HL-60/S4 treated with retinoic acid at 250 ng/mL for 4 days and 3 days (cell line): ENCODE data around the gene GIMAP7.
"Not testable (repeated sequence)": the region's sequence is repeated elsewhere in the genome, so short reads cannot be mapped to it uniquely, and the experiment has no call there.

Experiments
- in situ Hi-C: fragments of 300-500 bp; cut with MboI; formaldehyde crosslinking; loops from 2 replicates; pipeline ENCODE4 v1.7.0; 2022; ENCODE audit warnings: low sequenced_read_pairs

GIMAP7 gene

DNA sequence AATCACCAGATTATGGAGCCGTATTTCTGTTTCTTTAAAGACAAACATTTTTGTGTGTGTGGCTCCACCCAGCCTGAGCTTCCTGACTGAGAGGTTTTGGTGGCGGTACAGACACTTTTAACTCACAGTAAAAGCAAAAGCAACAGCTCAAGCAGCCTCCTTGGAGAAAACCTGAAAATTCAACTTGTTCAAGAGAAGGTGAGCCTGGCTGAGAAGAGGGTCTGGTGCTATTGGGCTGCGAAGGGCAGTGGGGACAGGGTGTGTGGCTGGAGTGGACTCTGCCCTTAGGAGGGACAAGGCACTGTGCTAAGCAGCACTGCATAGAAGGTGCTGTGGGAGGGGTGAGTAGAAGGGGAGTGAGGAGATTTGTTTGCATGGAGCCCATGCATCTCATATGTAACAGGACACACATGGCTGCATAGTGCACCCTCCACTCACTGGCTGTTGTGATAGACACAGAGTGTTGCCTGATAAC, at the start of gene GIMAP7:
Gene GIMAP7, plus strand, starts transcription at position 125 of the 475 bp plus-strand sequence. CDS start 5,103 bp downstream, outside the sequence.
- in situ Hi-C loops, result no loop called here

DNA sequence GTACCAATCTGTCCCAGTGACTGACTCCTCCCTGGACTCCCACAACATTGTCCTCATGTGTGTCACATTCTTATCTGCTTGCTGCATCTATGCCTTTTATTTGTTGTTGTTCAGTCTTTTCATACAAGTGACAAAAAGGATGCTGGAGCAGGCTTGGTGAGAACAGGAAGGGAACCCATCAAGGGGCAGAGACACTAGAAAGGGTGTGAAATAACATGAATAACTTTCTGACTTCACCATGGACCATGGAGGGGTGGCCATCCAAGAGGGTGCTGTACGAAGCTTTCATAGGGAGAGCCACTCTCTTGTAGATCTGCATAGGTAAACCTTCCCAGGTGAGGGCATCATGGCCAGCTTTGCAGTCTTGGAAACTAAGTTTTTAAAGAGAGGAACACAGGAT, 49.7 kb upstream of the GIMAP7 start:
- in situ Hi-C loops, result no loop called here

DNA sequence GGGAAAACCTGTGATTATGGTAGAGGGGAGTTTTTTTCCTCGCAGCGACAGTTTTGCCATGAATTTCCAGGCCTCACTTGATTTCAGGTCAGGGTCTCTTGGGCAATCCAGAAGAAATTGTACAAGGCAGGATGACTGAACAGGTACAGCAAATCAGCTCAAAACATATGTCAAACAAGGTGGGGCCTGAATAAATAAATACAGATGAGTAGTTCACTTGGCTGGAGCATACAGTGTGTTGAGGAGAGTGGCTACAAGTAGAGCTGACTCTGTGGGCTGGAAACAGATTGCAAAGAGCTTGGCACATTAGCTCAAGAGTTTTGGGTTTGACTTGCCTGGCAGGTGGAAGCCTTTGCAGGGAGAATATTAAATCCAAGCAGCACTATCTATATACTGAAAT, 49.3 kb upstream of the GIMAP7 start:
- in situ Hi-C loops, result no loop called here

DNA sequence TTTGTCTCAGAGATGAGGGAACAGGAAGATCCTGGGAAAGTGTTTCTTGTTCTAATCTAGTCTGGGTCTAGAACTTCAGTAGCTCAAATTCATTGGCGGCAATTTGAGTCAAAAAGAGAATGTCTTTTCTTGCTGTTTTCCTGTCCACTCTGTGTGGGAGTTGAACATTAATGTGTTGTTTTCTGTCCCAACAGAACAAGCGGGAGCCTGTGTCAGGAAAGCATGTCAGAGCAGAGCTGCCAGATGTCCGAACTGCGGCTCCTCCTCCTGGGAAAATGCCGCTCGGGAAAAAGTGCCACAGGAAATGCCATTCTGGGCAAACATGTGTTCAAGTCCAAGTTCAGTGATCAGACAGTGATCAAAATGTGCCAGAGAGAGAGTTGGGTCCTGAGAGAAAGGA, 48.2 kb upstream of the GIMAP7 start:
- in situ Hi-C loops, result no loop called here

DNA sequence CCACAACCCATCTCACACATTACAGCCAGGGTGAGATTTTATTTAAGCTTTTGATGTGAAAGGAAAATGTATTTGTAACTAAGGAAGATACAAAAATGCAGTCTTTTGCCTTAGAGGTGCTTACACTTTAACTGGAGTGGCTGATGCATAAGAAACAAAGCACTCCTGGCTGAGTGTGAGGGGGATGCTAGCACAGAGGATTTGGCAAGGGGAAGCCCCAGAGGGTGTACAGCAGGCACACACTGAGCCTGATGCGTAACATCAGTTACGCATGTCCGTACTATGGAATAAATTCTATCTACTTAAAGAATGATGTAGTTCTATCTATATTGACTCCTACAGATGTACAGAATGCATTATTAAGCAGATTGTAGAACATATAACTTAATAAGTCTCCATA, 46.4 kb upstream of the GIMAP7 start:
- in situ Hi-C loops, result no loop called here

DNA sequence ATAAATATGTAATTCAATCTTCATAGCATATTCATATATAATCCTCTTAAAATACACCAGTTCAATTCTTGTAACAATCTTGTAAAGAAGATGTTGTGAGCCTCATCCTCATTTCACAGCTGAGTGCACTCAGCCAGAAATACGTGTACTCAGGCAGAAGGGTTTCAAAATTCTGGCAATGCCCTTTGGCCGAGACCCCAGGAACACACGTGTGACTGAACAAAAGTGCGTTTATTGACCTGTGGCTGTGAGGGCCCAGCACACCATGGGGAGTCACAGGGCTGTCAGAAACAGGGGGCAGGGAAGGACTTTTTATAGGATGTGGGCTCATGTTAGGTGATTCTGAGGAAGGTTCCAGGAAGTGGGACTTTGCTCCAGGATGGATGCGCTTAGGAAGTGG, 42.8 kb upstream of the GIMAP7 start:
- in situ Hi-C loops, result no loop called here

DNA sequence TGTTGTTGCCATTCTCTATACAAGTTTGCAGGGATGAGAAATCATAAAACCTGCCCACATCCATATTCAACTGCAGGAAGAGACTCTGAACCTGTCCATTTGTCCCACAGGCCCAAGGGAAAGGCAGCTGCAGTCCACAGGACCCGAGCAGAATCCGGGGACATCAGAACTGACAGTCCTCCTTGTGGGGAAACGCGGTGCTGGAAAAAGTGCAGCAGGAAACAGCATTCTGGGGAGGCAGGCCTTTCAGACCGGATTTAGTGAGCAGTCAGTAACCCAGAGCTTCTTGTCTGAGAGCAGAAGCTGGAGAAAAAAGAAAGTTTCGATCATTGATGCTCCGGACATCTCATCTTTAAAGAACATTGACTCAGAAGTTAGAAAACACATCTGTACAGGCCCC, 40.8 kb upstream of the GIMAP7 start:
- in situ Hi-C loops, result no loop called here

DNA sequence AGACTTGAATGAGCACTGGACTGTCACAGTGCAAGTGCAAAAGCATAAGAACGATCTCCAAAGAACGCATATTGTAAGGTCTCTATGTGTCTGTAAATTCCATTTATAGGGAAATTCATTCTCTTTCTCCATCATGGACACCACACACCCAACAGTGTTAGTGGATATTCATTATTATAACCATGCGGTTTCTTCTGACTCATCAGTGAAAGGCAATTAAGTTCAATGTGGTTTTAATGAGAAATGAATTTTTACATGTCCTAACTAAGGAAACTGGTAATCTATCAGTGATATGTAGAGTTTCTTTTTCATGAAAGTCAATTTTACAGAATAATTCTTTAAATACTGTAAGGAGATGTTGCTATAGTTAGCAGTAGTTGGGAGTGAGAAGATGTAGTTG, 38.4 kb upstream of the GIMAP7 start:
- in situ Hi-C loops, result no loop called here

DNA sequence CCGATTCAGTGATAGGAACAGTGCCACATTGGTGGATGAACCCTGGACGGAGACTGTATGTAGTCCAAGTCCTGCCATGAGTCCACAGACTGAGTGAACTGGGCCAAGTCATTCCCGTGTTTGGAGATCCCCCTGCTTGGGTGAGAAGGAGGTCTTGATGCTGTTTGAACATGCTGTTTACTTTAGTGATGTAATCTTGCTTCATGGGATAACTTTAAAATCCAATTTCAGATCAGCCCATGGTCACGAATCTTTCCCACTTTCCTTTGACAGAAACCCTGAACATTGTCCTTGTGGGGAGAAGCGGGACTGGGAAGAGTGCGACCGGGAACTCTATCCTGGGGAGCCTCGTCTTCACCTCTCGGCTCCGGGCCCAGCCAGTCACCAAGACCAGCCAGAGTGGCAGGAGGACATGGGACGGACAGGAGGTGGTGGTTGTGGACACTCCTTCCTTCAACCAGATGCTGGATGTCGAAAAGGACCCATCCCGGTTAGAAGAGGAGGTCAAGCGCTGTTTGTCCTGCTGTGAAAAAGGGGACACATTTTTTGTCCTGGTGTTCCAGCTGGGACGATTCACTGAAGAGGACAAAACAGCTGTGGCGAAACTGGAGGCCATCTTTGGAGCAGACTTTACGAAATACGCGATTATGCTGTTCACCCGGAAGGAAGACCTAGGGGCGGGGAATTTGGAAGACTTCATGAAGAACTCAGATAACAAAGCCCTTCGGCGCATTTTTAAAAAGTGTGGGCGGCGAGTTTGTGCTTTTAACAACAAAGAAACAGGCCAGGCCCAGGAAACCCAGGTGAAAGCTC, 37.6 kb upstream of the GIMAP7 start:
- in situ Hi-C loops, result no loop called here

DNA sequence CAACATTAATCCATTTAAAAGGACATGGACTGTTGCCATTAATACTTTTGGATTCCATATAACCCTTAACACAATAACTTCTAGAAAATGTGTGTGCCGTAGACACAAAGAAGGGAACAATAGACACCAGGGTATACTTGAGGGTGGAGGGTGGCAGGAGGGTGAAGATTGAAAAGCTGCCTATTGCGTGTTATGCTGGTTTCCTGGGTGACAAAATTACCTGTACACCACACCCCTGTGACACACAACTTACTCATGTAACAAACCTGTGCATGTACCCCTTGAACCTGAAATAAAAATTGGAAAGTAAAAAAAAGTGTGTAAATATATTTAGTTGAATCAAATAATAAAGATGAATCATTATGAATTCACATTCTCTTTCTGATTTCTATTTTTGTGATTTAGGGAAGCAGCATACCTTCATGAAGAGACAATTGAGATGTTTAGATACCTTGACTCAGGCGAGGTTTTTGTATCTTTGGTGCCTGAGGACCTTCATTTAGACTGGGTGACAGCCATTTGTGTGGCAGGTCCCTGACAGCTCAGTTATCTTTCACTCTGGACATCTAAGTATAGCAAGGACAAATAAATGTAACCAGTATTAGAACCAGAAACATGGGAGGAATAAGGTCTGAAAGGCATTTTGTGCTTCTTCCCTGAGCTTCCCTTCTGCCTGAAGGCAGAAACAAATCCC, 35.5 kb upstream of the GIMAP7 start:
- in situ Hi-C loops, result no loop called here

DNA sequence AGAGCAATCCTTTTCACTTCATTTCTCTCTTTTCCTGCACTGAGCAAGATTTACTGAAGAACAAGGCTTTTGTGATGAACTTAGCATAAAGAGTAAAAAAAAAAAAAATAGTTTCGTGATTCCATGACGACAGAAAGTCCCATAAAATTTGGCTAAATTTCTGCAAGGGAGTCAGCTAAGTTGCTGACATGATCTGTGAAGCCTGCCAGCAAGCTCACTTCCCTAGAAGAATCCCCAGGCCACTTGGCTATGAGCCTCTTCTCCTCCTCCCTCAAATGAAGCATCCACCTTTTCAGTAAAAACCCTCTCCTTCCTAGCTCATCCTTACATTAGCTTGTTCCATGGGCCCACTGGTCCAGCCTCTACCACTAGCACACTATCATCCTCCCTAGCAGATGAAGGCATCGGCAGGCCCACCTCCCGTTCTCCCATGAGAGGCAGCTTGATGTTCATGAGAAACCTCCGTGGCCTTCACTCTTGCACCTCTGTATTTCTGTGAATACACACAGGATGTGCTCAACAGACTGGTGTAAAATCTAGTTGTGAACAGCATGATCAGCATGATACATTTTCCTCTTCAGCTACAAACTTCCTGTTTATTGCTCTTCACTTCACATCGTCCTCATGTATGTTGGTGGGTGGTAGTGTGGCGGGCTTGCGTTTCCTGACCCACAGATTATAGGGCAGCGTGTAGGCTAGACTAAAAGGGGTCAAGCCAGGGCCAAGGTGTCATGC, 33.3 kb upstream of the GIMAP7 start:
- in situ Hi-C loops, result no loop called here

DNA sequence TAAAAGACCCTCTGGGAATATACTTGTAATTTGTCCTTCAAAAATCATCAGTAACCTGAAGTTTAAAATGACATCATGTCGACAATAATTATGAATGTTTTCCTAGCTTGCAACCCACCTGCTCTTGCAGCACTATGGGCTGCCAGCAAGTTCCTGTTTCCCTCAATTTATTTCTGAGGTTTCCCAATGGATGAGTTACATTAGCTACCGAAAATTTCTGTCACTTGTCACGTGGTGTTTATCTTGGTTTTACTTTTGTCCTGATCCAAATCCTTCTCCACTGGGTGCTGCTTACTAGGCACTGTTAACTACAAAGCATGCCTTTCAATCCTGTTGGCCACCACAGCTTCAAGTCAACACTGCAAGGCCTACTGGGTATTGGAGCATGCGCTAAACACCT, 32.8 kb upstream of the GIMAP7 start:
- in situ Hi-C loops, result no loop called here

DNA sequence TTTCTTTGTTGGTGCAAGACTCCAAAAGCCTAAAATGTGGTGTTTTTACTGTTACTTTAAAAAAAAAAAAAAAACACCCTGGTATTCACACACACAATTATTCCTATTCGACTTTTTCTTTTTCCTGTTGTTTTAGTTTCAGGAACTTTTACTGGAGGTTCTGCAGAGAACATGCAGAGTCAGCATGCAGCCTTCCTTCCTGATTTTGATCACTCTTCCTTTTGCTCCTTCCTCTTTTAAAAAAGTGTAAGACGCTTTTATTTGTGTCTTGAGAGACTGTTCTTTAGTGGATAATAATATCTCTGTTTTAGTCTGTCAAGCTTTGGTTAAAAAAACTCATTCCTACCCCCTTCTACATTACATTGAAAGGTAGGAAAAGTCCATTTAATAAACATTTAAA, 31.2 kb upstream of the GIMAP7 start:
- in situ Hi-C loops, result not testable (repeated sequence)

DNA sequence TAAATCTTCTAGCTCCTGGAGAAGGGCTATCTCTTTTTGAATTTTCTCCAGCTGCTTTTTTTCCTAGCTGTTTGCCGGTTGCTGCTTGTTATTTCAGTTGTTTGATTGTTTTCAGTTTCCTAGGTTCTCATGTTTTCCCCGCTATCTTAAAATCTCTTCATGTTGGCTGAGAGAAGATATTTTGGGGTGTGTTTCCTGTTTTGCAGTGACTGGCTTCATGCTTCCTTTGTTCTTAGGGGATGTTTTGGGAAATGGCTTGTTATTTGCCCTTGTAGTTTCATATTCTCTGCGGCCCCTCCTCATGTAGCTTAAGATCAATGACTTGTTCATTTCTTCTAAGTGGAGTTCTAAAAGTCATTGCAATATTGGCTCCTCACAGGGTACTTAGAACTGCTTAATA, 30.6 kb upstream of the GIMAP7 start:
- in situ Hi-C loops, result not testable (repeated sequence)

DNA sequence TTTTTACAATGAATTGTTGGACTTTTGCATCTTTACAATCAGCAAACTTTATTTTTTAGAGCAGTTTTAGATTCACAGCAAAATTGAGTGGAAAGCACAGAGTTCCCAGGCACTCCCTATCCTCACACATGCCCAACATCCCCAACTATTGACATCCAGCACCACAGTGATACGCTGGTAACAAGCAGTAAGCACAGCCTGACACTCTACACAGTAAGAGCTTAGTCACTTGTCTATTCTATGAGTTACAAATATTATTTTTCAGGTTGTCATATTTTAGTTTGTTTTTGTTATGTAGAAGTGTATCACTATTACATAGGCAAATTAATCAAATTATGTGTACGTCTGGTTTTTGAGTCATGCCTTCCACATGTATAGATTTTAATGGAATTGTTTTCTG, 27.0 kb upstream of the GIMAP7 start:
- in situ Hi-C loops, result no loop called here

DNA sequence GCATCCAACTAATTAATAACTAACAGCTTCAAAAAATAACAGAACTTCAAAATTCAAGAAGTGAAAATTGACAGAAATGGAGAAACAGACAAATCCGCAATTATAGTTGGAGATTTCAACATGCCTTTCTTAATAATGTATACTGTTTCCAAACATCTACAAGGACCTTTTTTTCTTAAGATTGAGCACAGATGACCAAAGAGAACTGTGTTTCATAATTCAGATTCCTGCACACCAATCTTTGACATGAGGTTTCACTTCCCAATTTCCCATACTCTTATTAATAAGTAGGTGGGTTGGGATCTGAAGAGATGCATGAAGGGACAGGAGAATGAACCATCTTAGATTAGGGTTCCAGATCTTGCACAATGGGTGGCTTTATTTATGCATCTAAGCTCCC, 24.9 kb upstream of the GIMAP7 start:
- in situ Hi-C loops, result no loop called here

DNA sequence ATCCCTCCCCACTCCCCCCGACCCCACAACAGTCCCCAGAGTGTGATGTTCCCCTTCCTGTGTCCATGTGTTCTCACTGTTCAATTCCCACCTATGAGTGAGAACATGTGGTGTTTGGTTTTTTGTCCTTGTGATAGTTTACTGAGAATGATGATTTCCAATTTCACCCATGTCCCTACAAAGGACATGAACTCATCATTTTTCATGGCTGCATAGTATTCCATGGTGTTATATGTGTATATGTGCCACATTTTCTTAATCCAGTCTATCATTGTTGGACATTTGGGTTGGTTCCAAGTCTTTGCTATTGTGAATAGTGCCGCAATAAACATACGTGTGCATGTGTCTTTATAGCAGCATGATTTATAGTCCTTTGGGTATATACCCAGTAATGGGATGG, 21.2 kb upstream of the GIMAP7 start:
- in situ Hi-C loops, result not testable (repeated sequence)

DNA sequence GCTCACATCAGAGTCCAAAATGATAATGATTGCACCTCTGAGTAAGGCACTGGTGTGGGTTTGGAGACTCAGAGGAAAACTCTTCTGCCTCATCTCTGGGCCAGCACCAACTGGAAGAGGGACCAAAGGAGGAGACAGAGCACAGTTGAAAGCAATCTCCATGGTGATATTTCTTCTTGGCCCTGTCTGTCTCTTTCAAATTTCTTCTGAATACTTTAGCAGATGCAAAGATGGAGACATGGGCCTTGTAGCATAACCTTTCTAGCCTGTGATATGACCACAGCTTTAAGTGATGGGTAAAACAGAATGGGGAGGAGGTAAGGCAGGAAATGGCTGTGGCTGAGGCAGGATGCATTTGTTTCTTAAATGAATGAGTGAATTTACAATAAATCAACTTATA, 12.2 kb upstream of the GIMAP7 start:
- in situ Hi-C loops, result no loop called here

DNA sequence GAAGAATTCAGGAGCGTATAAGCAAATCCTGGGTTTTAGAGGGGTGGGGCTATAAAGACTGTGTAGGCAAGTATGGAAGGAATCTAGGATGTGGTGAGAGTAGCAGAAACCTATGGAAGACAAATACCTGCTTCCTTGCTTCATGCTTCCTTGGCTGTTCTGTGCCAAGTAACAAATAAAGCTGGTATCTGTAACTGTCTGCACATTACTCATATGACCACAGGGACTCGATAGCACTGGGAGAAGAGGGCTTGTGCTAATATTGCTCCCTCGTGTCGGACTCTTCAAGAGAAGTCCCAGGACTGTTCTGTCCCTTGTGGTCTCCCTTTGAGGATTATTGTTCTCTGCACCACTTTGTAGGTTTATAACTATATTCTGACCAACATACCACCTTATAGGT, 11.5 kb upstream of the GIMAP7 start:
- in situ Hi-C loops, result no loop called here

DNA sequence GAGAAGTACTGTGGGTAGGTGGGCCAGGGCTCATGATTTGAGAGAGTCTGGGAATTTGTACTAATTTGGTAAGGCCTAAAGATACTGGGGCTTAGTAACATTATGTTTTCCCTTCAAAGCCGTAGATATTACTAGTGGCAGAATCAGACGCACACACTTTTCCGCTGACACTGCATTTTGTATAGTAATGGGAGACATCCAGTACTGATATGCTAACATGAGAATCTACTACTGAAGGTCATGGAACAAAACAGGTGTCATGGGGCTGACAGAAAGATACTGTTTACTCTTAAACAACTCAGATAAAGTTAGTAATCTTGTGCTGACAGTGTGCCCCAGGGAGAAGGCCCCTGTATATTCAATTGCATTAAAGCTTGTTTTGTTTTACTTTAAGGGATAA, 11.1 kb upstream of the GIMAP7 start:
- in situ Hi-C loops, result no loop called here

DNA sequence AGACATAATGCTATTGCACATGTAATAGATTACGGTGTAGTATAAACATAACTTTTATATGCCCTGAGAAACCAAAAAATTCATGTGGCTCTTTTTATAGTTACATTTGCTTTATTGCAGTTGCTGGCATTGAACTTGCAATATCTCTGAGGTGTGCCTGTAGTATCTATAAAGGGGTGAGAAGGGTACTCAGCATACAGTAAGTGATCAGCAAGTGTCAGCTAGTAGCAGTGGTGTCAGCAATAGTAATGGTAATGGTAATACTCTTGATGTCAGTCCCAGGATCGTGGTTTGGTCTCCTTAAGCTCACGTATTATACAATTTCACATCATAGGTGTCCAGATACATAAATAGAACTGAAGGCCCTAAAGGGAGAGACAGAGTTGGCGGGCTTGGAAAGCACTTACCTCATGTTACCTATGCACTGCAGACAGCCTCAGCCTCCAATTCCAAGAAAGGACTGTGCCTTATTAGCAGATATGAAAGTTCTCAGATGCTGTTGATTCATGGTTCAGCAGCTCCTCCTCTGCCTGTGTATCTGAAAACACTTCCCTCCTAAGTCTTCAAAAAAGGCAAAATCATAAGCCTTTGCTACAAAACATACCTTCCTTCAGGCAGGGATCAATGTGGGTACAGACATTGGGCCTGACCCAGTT, 6.6 kb upstream of the GIMAP7 start:
- in situ Hi-C loops, result no loop called here
